Skeletal muscle satellite cell (primary cell): ENCODE measurements around the gene VAMP5.

Experiments used
- H3K27me3 ChIP-seq: 2 replicates; pipeline ENCODE4 v1.7.0; 2013; ENCODE audit warnings: low read length; ENCODE audit not compliant: control insufficient read depth, insufficient read depth
- H3K36me3 ChIP-seq: 2 replicates; pipeline ENCODE4 v1.7.0; 2013; ENCODE audit warnings: mild to moderate bottlenecking, control low read depth, low read length; ENCODE audit not compliant: insufficient read depth
- H3K4me1 ChIP-seq: 2 replicates; pipeline ENCODE4 v1.7.0; 2013; ENCODE audit warnings: low read length; ENCODE audit not compliant: control insufficient read depth, insufficient read depth
- H3K4me2 ChIP-seq: 2 replicates; pipeline ENCODE4 v1.7.0; 2013; ENCODE audit warnings: mild to moderate bottlenecking, low read length
- H3K4me3 ChIP-seq: 2 replicates; pipeline ENCODE4 v1.7.0; 2013; ENCODE audit warnings: low read length
- H3K9ac ChIP-seq: 2 replicates; pipeline ENCODE4 v1.7.0; 2013; ENCODE audit warnings: mild to moderate bottlenecking, low read depth, low read length, moderate library complexity
- H3K9me3 ChIP-seq: replicated peaks from 2 replicates; pipeline ENCODE4 v1.7.0; 2013; ENCODE audit warnings: mild to moderate bottlenecking, control low read depth, low read length

VAMP5 gene

DNA sequence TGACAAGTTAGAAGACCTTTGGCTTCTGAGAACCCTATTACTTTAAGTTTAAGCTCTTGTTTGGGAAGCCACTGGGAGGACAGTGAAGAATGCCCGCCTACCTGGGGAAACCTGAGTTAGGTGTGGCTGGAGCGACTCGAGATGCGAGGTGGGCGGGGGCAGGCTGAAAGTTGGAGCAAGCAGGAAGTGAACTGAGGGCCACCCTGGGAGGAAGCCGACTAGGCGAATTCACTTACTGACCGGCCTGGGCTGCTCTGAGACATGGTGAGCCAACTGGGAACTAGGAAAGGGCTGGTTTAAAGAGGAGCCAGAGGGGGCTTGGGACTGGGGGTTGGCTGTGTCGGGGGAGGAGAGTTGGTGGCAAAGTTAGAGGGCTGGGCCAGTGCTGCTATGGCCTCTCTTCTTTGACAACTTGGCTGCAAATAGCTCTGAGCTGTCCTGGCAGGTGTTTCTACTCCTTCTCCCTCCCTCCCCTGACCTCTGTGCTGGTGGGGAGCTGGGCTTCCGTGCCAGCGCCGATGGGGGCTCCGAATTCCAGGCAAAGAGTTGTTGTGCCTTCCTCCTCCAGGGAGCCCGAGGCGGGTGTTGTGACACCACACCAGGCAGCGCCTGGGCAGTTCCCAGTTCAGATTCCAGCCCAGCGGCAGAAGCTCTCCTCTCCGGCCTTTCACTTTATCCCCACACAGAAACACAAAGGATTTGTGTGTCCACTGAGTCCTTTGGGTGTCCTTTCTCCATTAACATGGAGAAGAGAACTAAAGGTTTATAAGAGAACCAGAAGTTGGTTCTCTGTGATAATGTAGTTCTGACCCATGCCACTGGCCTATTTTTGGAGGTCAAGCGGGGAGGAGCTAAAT lies 6.6 kb upstream of the VAMP5 start, which contains the start of gene VAMP8:
TSS of gene VAMP8 (plus strand) at position 201 of the 857 bp plus-strand sequence. CDS start at position 262, 61 bp downstream.
- no peaks in the 10 kb centered on the region for H3K36me3 ChIP-seq
- no peaks in the 10 kb centered on the region for H3K27me3 ChIP-seq
- H3K9ac ChIP-seq: peak within 1 kb of the TSS; percentile 77
- H3K4me2 ChIP-seq: peak within 1 kb of the TSS; percentile 87
- no peaks in the 10 kb centered on the region for H3K9me3 ChIP-seq
- peaks cover 32% of the 10 kb centered on the region for H3K4me1 ChIP-seq
- peak within 1 kb of the TSS; percentile 65 for H3K4me3 ChIP-seq

- Histone ChIP-seq H3K9me3 (no peaks in the 10 kb centered on the region), H3K4me2 (peak overlapping the region; percentile 87), H3K27me3 (no peaks in the 10 kb centered on the region), H3K4me1 (peaks cover 33% of the 10 kb centered on the region), H3K36me3 (no peaks in the 10 kb centered on the region), H3K4me3 (peak overlapping the region; percentile 65), H3K9ac (peak overlapping the region; percentile 77)
Measured at GRCh38 chr2:85578243-85579180, 5.7 kb upstream of the VAMP5 start.

DNA sequence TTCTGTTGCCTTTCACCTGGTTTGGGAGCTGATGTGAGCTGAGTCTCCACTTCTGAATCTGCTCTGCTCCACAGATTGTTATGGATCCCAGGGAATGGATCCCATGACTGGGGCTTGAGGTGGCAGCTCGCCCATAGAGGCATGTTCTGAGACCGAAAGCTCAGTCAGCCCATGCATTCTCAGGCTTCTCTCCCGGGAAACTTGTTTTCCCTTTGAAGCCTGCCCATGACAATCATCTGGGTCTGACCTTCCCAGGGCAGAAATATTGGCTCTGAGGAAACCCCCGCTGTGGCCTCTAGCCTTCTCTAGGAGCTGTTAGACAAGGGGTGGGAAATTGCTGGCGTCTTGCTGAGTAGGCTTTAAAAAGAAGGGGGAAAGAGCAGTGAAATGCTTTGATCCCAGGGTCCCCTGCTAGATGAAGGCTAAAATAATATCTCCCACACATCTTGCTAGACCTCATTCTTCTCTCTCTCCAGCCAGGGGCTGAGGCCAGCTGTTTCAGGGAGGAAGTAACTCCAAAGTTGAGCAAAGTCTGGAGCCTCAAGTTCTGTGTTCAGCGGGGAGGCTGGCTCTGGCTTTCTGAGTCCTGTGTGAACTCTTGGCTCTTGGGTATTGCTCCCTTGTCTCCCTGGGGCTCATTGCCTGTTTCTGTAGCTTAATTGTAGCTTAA lies 4.8 kb upstream of the VAMP5 start:
- H3K36me3 ChIP-seq: no peaks in the 10 kb centered on the region
- no peaks in the 10 kb centered on the region for H3K27me3 ChIP-seq
- peak overlapping the region; percentile 77 for H3K9ac ChIP-seq
- peaks cover 40% of the 10 kb centered on the region for H3K4me1 ChIP-seq
- peak overlapping the region; percentile 87 for H3K4me2 ChIP-seq
- H3K9me3 ChIP-seq: no peaks in the 10 kb centered on the region
- H3K4me3 ChIP-seq: peak overlapping the region; percentile 65

GRCh38 chr2:85580206-85580605 lies 4.0 kb upstream of the VAMP5 start:
- Histone ChIP-seq H3K4me2 (no peak overlapping the region), H3K36me3 (no peaks in the 10 kb centered on the region), H3K4me3 (no peak overlapping the region), H3K9me3 (no peaks in the 10 kb centered on the region), H3K27me3 (no peaks in the 10 kb centered on the region), H3K4me1 (peaks cover 48% of the 10 kb centered on the region), H3K9ac (no peak overlapping the region)

DNA sequence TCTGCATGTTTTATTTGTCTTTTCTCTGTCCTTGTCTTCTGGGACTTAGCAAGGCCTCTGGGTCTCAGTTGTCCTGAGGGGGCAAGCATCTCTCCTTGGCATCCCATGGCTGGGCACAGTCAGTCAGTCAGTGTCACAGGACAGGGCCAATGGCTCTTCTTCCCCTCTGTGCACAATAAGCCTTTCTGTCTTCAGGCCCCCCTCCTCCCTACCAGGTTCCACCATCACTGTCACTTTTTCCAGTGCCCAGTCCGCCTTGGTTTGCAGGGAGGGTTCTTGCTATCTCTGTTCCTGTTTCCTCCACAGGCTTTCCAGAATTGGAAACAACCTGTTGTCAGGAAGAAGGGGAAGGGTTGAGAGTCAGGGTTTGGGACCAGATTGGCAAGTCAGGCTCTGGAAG lies 1.7 kb upstream of the VAMP5 start:
- H3K4me1 ChIP-seq: peaks cover 54% of the 10 kb centered on the region
- no peaks in the 10 kb centered on the region for H3K9me3 ChIP-seq
- no peak overlapping the region for H3K4me3 ChIP-seq
- no peak overlapping the region for H3K9ac ChIP-seq
- no peak overlapping the region for H3K4me2 ChIP-seq
- no peaks in the 10 kb centered on the region for H3K27me3 ChIP-seq
- no peaks in the 10 kb centered on the region for H3K36me3 ChIP-seq

GRCh38 chr2:85583667-85584353 lies 421 bp upstream of the VAMP5 start:
- peak overlapping the region; percentile 80 for H3K4me2 ChIP-seq
- peaks cover 54% of the 10 kb centered on the region for H3K4me1 ChIP-seq
- H3K4me3 ChIP-seq: peak overlapping the region; percentile 73
- H3K9me3 ChIP-seq: no peaks in the 10 kb centered on the region
- H3K36me3 ChIP-seq: no peaks in the 10 kb centered on the region
- H3K9ac ChIP-seq: peak overlapping the region; percentile 88
- no peaks in the 10 kb centered on the region for H3K27me3 ChIP-seq

DNA sequence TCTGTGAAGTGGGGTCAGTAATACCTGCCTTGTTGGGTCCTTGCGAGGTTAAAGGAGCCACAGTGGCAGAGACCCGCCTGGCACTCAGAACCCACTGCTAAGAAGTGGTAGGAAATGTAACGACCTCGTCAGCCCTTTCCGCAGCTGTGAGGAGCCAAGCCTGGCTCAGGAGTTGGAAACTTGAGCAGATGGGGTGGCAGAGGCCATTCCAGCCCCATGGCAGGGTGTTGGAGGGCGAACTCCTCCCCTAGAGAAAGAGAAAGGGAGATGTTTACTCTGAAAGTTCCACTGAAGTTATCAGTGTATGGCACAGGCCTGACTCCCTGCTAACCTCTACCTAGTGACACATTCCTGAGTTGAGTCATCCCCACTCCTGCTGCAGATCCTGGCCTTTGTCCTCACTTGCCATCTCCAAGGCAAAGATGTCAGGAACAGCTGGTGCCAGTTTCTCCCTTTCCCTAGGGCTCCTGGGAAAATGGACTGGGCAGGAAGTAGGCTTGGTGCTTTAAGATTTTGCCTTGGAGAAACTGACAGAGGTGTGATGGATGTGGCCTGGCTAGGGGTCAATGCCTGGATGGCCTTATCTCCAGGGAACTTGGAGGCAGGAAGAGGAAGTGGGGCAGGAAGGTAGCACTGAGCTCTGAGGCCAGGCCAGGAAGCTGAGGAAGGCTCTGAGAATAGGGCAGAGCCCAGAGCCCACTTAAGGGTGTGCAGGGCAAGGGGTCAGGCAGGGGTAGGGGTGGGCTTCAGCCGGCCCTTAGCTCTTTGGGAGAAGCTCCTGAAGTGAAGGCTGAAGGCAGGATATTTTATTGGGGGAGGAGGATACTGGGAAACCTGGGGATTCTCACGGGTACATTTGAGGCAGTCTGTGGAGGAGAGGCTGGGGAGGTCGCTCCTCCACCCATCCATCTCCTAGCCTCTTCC lies 888 bp downstream of the VAMP5 start:
- Histone ChIP-seq H3K9me3 (no peaks in the 10 kb centered on the region), H3K27me3 (no peaks in the 10 kb centered on the region), H3K4me1 (peaks cover 53% of the 10 kb centered on the region), H3K9ac (peak overlapping the region; percentile 88), H3K4me2 (peak overlapping the region; percentile 80), H3K36me3 (no peaks in the 10 kb centered on the region), H3K4me3 (peak overlapping the region; percentile 73)

GRCh38 chr2:85585781-85586105 lies 1.5 kb downstream of the VAMP5 start:
- Histone ChIP-seq H3K36me3 (no peaks in the 10 kb centered on the region), H3K4me2 (peak overlapping the region; percentile 80), H3K9ac (peak overlapping the region; percentile 88), H3K9me3 (no peaks in the 10 kb centered on the region), H3K4me1 (peaks cover 58% of the 10 kb centered on the region), H3K4me3 (peak overlapping the region; percentile 73), H3K27me3 (no peaks in the 10 kb centered on the region)

- H3K9me3 ChIP-seq: no peaks in the 10 kb centered on the region
- H3K36me3 ChIP-seq: no peaks in the 10 kb centered on the region
- H3K9ac ChIP-seq: peak overlapping the region; percentile 40
- H3K27me3 ChIP-seq: no peaks in the 10 kb centered on the region
- no peak overlapping the region for H3K4me2 ChIP-seq
- no peak overlapping the region for H3K4me3 ChIP-seq
- H3K4me1 ChIP-seq: peaks cover 72% of the 10 kb centered on the region
Measured at GRCh38 chr2:85588236-85588635, 4.0 kb downstream of the VAMP5 start.

DNA sequence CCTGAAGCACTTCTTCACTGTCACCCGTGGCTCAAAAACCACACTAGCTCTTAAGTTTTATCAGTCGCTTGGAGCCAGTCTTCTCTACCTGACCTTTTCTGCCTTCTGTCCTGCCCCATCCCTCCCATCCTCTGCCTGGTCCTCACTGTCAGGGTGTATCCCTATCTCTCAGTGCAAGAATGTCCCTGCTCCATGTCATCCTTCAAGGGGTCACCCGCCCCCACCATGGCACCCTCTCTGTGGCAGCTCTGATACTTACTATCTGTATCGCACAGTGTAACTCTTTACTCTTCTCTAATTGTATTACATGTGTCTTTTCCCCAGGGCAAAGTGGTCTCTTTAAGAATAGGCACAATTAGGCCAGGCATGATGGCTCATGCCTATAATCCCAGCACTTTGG lies 4.4 kb downstream of the VAMP5 start:
- H3K4me3 ChIP-seq: no peak overlapping the region
- no peak overlapping the region for H3K4me2 ChIP-seq
- H3K36me3 ChIP-seq: no peaks in the 10 kb centered on the region
- peaks cover 70% of the 10 kb centered on the region for H3K4me1 ChIP-seq
- H3K9ac ChIP-seq: peak overlapping the region; percentile 40
- no peaks in the 10 kb centered on the region for H3K9me3 ChIP-seq
- H3K27me3 ChIP-seq: no peaks in the 10 kb centered on the region
